GM18873 (cell line): Measurements from ENCODE around the gene HYPK.
"Not testable (repeated sequence)": the region's sequence is repeated elsewhere in the genome, so short reads cannot be mapped to it uniquely, and the experiment has no call there.

ENCODE experiments used
- ATAC-seq: cut with Tn5 transposase; IDR thresholded peaks from one replicate; pipeline ENCODE4 v1.9.1; 2021; ENCODE audit warnings: mild to moderate bottlenecking, moderate library complexity, moderate number of reproducible peaks; ENCODE audit not compliant: unreplicated experiment, low FRiP score

HYPK gene

DNA sequence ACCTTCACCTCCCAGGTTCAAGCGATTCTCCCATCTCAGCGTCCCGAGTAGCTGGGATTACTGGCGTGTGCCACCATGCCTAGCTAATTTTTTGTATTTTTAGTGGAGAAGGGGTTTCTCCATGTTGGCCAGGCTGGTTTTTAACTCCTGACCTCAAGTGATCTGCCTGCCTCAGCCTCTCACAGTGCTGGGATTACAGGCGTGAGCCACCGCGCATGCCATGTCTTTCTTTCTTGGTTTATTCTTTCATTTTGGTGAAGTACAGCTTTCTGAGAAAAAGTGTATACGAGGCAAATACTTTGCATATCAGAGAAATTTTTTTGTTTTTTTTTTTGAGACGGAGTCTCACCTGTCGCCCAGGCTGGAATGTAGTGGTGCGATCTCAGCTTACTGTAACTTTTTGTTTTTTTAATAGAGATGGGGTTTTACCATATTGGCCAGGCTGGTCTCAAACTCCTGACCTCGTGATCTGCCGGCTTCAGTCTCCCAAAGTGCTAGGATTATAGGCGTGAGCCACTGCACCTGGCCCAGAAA lies 31.2 kb downstream of the HYPK start:
- not testable (repeated sequence) for ATAC-seq

DNA sequence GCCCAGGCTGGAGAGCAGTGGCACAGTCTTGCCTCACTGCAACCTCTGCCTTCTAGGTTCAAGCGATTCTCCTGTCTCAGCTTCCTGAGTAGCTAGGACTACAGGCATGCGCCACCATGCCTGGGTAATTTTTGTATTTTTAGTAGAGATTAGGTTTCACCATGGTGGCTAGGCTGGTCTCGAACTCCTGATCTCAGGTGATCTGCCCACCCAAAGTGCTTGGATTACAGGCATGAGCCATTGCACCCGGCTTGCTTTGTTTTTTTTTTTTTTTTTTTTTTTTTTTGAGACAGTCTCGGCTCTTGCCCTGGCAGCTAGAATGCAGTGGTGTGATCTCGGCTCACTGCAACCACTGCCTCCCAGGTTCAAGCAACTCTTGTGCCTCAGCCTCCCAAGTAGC lies 32.1 kb downstream of the HYPK start:
- ATAC-seq, result not testable (repeated sequence)

DNA sequence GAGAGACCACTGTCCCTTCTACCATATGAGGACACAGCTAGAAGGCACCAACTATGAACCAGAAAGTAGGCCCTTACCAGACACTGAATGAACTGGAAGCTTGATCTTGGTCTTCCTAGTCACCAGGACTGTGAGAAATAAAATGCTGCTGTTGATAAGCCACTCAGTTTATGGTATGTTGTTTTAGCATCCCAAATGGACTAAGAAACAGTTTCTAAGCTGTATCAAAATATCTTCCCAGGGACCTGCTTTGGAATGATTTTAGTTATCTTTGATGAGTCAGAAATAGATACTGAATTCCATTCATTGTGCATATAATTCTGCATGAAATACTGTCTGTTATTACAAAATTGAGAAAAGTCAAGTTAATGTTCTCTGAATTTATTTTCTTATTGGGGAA lies 45.0 kb downstream of the HYPK start:
- no peak for ATAC-seq

DNA sequence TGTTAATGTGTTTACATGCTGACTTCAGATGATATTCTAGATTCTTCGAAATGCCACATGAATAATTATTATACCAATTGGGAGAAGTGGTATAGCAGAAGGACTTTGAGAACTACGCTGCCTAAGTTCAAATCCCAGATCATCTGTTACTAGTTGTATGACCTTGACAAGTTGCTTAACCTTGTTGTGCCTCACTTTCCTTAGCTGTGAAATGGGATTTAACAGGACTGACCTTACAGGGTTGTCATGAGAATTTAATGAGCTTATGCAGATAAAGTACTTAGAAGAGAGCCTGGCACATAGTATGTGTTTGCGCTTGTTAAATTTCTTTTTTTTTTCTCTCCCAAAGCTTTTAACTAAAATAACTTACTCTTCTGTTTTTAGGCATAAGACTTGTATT lies 50.9 kb downstream of the HYPK start:
- ATAC-seq, result no peak

DNA sequence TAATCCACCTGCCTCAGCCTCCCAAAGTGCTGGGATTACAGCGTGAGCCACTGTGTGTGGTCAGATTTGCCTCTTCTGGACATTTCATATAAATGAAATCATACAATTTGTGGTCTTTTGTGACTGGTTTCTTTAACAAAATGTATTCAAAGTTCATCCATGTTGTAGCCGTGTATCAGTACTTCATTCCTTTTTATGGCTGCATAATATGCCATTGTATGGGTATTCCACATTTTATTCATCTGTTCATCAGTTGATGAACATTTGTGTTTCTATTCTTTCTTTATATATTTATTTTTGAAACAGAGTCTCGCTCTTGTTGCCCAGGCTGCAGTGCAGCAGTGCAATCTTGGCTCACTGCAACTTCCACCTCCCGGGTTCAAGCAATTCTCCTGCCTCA lies 52.2 kb downstream of the HYPK start:
- ATAC-seq, result no peak
